ENCODE measurements around the gene RALB. TPM values are rescaled to one million over a fixed set of nuclear protein-coding genes. Genes with fewer than 3 reads are reported as not detected.
A peak's percentile ranks its signal among the peaks of the same experiment; 100 is the strongest.

RALB gene
- total RNA-seq, 2 experiments from 2014 or later, result 16.6 to 16.7 TPM

GRCh38 chr2:120260736-120261135, 8.1 kb downstream of the RALB start:
- H3K9me3 Mint-ChIP-seq, result peaks cover 10% of the 10 kb centered on the region
- H3K4me3 Mint-ChIP-seq, result no peak overlapping the region
- no peaks in the 10 kb centered on the region for H3K27me3 Mint-ChIP-seq
- no peak for DNase-seq
- peaks cover 30% of the 10 kb centered on the region for H3K36me3 Mint-ChIP-seq
- peaks cover 31% of the 10 kb centered on the region for H3K4me1 Mint-ChIP-seq
- H3K27ac Mint-ChIP-seq, result no peak overlapping the region

- Mint-ChIP-seq H3K9me3 (peaks cover 10% of the 10 kb centered on the region), H3K4me1 (peaks cover 23% of the 10 kb centered on the region), H3K27me3 (no peaks in the 10 kb centered on the region), H3K36me3 (peaks cover 24% of the 10 kb centered on the region), H3K4me3 (no peak overlapping the region), H3K27ac (no peak overlapping the region)
- peak; percentile 35 for DNase-seq
Observed at GRCh38 chr2:120261387-120262006, 8.8 kb downstream of the RALB start.

GRCh38 chr2:120262150-120262549, 9.5 kb downstream of the RALB start:
- Mint-ChIP-seq H3K9me3 (peaks cover 10% of the 10 kb centered on the region), H3K36me3 (peaks cover 23% of the 10 kb centered on the region), H3K4me3 (no peak overlapping the region), H3K4me1 (peaks cover 29% of the 10 kb centered on the region), H3K27ac (no peak overlapping the region), H3K27me3 (no peaks in the 10 kb centered on the region)
- DNase-seq, result no peak

- H3K4me3 Mint-ChIP-seq, result no peak overlapping the region
- H3K27ac Mint-ChIP-seq, result no peak overlapping the region
- H3K27me3 Mint-ChIP-seq, result no peaks in the 10 kb centered on the region
- no peak for DNase-seq
- peaks cover 22% of the 10 kb centered on the region for H3K36me3 Mint-ChIP-seq
- H3K4me1 Mint-ChIP-seq, result peaks cover 30% of the 10 kb centered on the region
- peaks cover 9% of the 10 kb centered on the region for H3K9me3 Mint-ChIP-seq
Observed at GRCh38 chr2:120262761-120263428, 10.2 kb downstream of the RALB start.

DNA sequence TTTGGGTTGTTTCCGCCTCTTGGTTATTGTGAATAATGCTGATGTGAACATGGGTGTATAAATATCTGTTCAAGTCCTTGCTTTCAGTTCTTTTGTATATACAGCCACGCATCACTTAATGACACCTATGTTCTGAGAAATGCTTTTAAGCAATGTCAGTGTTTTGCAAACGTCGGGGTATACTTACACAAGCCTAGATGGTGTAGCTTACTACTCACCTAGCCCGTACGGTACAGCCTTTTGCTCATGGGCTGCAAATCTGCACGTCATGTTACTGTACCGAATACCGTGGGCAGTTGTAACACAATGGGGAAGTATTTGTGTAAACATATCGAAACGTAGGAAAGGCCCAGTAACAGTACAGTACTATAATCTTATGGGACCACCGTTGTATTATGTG, 12.4 kb downstream of the RALB start:
- Mint-ChIP-seq H3K9me3 (peaks cover 7% of the 10 kb centered on the region), H3K36me3 (peaks cover 19% of the 10 kb centered on the region), H3K27me3 (no peaks in the 10 kb centered on the region), H3K4me1 (peaks cover 35% of the 10 kb centered on the region), H3K4me3 (no peak overlapping the region), H3K27ac (no peak overlapping the region)
- DNase-seq, result no peak

DNA sequence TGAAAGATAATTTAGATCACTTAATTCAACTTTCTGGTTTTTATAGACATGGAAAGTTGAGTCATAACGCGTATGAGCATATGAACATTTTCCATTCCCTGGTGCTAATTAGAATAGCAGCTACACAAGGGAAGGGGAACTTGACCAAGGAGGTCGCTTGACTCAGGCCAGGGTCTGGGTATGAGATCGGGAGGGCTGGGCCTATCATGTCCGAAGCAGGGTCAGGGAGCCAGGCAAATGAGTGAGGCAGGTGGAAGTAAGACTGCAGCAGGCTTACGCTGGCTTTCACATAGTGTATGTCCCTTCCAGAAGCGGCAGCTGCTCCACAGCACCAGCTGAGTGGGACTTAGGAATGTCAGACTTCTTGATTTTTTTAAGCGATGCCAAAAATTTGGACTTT, 14.7 kb downstream of the RALB start:
- no peaks in the 10 kb centered on the region for H3K27me3 Mint-ChIP-seq
- H3K4me3 Mint-ChIP-seq, result no peak overlapping the region
- H3K9me3 Mint-ChIP-seq, result peaks cover 1% of the 10 kb centered on the region
- peak; percentile 36 for DNase-seq
- peak overlapping the region; percentile 90 for H3K27ac Mint-ChIP-seq
- H3K4me1 Mint-ChIP-seq, result peaks cover 34% of the 10 kb centered on the region
- H3K36me3 Mint-ChIP-seq, result peaks cover 15% of the 10 kb centered on the region

GRCh38 chr2:120269076-120269744, 16.6 kb downstream of the RALB start:
- peaks cover 34% of the 10 kb centered on the region for H3K4me1 Mint-ChIP-seq
- H3K27me3 Mint-ChIP-seq, result no peaks in the 10 kb centered on the region
- peaks cover 19% of the 10 kb centered on the region for H3K36me3 Mint-ChIP-seq
- H3K4me3 Mint-ChIP-seq, result no peak overlapping the region
- peak overlapping the region; percentile 50 for H3K27ac Mint-ChIP-seq
- DNase-seq, result no peak
- H3K9me3 Mint-ChIP-seq, result peaks cover 1% of the 10 kb centered on the region

- DNase-seq, result no peak
- Mint-ChIP-seq H3K9me3 (no peaks in the 10 kb centered on the region), H3K27ac (no peak overlapping the region), H3K27me3 (no peaks in the 10 kb centered on the region), H3K4me3 (no peak overlapping the region), H3K36me3 (peaks cover 16% of the 10 kb centered on the region), H3K4me1 (peaks cover 31% of the 10 kb centered on the region)
Observed at GRCh38 chr2:120269816-120270215, 17.2 kb downstream of the RALB start.

GRCh38 chr2:120271711-120272379, 19.2 kb downstream of the RALB start:
- H3K9me3 Mint-ChIP-seq, result peaks cover 5% of the 10 kb centered on the region
- no peak overlapping the region for H3K4me3 Mint-ChIP-seq
- DNase-seq, result no peak
- no peaks in the 10 kb centered on the region for H3K27me3 Mint-ChIP-seq
- H3K4me1 Mint-ChIP-seq, result peaks cover 20% of the 10 kb centered on the region
- peaks cover 19% of the 10 kb centered on the region for H3K36me3 Mint-ChIP-seq
- H3K27ac Mint-ChIP-seq, result no peak overlapping the region

DNA sequence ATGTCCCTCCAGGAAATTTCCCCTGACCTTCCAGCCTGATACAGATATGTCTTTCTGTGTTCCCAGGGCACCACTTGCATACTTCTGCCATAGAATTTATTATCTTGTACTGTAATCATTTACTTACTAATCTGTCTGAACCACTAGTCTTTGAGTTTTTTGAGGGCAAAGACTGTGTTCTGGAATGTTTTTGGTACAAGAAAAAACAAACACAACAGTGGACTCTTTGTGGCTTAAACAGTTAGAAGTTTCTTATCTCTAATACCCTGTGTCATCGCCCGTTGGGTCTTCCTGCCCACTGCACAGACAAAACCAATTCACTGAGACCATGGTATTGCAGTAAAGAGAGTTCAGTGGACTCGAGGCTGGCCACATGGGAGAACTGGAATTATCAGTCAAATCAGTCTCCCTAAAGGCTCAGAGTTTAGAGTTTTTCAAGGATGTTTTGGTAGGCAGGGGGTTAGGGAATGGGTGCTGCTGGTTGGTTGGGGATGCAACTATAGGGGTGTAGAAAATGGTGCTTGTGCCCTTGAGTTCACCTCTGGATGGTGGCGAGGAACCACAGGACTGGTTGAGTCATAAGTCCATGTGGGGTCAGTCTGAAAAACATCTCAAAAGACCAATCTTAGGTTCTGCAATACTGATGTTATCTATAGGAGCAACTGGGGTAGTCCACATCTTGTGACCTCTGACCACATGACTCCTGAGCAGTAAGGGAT, 20.3 kb downstream of the RALB start:
- no peaks in the 10 kb centered on the region for H3K27me3 Mint-ChIP-seq
- no peak overlapping the region for H3K4me3 Mint-ChIP-seq
- H3K9me3 Mint-ChIP-seq, result peaks cover 5% of the 10 kb centered on the region
- H3K4me1 Mint-ChIP-seq, result peaks cover 13% of the 10 kb centered on the region
- peaks cover 19% of the 10 kb centered on the region for H3K36me3 Mint-ChIP-seq
- H3K27ac Mint-ChIP-seq, result no peak overlapping the region
- DNase-seq, result no peak

- H3K27me3 Mint-ChIP-seq, result no peaks in the 10 kb centered on the region
- DNase-seq, result no peak
- H3K36me3 Mint-ChIP-seq, result peaks cover 27% of the 10 kb centered on the region
- H3K4me3 Mint-ChIP-seq, result no peak overlapping the region
- no peaks in the 10 kb centered on the region for H3K4me1 Mint-ChIP-seq
- H3K9me3 Mint-ChIP-seq, result peaks cover 5% of the 10 kb centered on the region
- no peak overlapping the region for H3K27ac Mint-ChIP-seq
Observed at GRCh38 chr2:120275617-120276400, 23.2 kb downstream of the RALB start.

GRCh38 chr2:120277505-120278205, 25.0 kb downstream of the RALB start:
- peaks cover 5% of the 10 kb centered on the region for H3K9me3 Mint-ChIP-seq
- no peak for DNase-seq
- H3K4me3 Mint-ChIP-seq, result no peak overlapping the region
- no peaks in the 10 kb centered on the region for H3K4me1 Mint-ChIP-seq
- no peak overlapping the region for H3K27ac Mint-ChIP-seq
- no peaks in the 10 kb centered on the region for H3K27me3 Mint-ChIP-seq
- H3K36me3 Mint-ChIP-seq, result peaks cover 23% of the 10 kb centered on the region

- no peak for DNase-seq
- peaks cover 5% of the 10 kb centered on the region for H3K9me3 Mint-ChIP-seq
- H3K4me1 Mint-ChIP-seq, result no peaks in the 10 kb centered on the region
- peaks cover 22% of the 10 kb centered on the region for H3K36me3 Mint-ChIP-seq
- no peaks in the 10 kb centered on the region for H3K27me3 Mint-ChIP-seq
- no peak overlapping the region for H3K4me3 Mint-ChIP-seq
- H3K27ac Mint-ChIP-seq, result no peak overlapping the region
Observed at GRCh38 chr2:120278901-120279300, 26.2 kb downstream of the RALB start.

DNA sequence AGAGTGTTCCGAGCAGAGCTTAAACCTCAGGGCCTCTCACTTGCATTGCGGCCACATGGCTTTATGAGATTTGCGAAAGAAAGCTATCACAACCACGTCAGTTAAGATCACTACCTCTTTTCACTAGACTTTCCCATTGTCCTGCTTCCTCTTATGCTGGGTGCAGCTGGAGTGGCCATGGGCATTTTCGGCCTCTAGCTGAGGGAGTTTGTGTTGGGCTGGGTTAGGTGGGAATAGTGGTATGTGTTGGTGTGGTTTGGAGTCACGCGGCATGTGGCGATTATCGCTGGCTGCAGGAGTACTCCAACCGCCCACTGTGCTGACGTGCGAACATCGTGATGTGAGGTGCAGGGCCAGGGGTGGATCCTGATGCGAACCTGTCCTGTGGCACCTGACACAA, 27.1 kb downstream of the RALB start:
- Mint-ChIP-seq H3K36me3 (peaks cover 22% of the 10 kb centered on the region), H3K27ac (no peak overlapping the region), H3K27me3 (no peaks in the 10 kb centered on the region)

More for the DNA sequence above, 27.1 kb downstream of the RALB start:
- H3K4me1 Mint-ChIP-seq, result no peaks in the 10 kb centered on the region
- peaks cover 5% of the 10 kb centered on the region for H3K9me3 Mint-ChIP-seq
- no peak for DNase-seq
- H3K4me3 Mint-ChIP-seq, result no peak overlapping the region

All from activated naive CD8-positive, alpha-beta T cell treated with anti-CD3 and anti-CD28 coated beads for 36 hours (primary cell).